Hematopoietic multipotent progenitor cell (in vitro differentiated cells): ENCODE data around the gene HDAC4. TPM values are rescaled to one million over a fixed set of nuclear protein-coding genes. Genes with fewer than 3 reads are reported as not detected.

ENCODE experiments used
- DNase-seq, 3 donors: peaks; one replicate each; pipeline ENCODE4 v3.0.0-alpha.2; 2011 to 2015; ENCODE audit warnings: low read depth in 2 of 3, low spot score in 2 of 3
- total RNA-seq: library from RNA; depleted of rRNA; stranded (reverse); fragments of >200 nt; gene quantifications from one replicate; pipeline ENCODE4 v1.2.3, GENCODE V29; 2012

The HDAC4 gene
- total RNA-seq, 1 donor = 34.2 TPM

GRCh38 chr2:239013678-239013976 is 387.2 kb downstream of the HDAC4 start:
- no peak for DNase-seq

DNA sequence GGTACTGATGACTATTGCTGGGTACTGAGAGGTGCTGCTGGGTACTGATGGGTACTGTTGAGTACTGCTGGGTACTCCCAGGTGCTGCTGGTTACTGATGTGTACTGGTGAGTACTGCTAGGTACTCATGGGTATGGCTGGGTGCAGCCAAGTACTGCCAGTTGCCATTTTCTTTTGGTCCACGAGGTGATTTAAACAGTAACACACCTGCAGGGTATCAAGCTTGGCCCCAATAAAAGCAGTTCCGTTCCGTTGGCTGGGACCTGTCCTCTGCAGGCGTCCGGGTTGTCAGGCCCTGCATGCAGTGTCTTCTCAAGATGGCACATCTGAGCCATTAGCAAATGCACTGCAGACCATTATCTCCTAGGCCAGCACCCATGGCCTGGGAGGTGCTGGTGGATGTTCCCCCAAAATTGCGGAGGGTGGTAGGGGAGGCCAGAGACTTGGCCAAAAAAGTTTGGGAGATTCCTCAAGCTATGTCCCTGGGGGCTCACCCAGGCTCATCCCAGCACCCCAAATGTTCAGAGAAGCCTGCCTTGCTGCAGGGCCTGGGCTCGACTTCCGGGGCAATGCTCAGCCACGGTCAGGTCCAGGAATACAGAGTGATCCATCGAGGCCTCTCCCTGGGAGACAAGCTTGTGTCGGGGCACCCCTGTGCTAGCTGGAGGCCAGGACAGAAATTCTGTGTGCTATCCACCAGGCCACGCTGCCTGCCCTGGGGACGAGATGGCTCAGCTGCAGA is 387.7 kb downstream of the HDAC4 start:
- no peak for DNase-seq

GRCh38 chr2:239012228-239012627 is 388.6 kb downstream of the HDAC4 start:
- no peak for DNase-seq

DNA sequence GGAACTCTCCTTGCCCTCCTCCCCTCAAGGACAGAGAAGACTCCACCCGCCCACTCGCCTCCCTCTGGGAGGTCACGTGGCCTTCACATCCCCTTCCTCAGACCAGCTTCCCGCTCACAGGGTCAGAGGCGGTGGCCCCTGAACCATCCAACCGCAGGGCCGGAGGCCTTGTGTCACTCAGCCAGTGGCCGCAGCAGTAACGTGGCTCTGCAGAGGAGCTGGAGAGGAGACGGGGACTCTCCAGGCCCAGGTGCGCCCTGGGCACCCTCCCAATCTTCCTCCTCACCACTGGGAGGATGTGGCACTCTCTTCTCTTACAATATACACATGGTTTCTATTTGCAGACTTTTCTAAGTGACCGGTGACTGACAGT is 391.2 kb downstream of the HDAC4 start:
- DNase-seq = no peak

GRCh38 chr2:239008677-239009588 is 391.9 kb downstream of the HDAC4 start:
- no peak for DNase-seq

GRCh38 chr2:239008004-239008403 is 392.8 kb downstream of the HDAC4 start:
- DNase-seq = no peak

GRCh38 chr2:239006622-239007285 is 394.1 kb downstream of the HDAC4 start:
- no peak for DNase-seq

- no peak for DNase-seq
These were observed 395.2 kb downstream of the HDAC4 start for GRCh38 chr2:239005586-239005985.

- no peak for DNase-seq
These were observed 396.4 kb downstream of the HDAC4 start for GRCh38 chr2:239004274-239005015.

GRCh38 chr2:239003624-239004273 is 397.1 kb downstream of the HDAC4 start:
- no peak for DNase-seq

DNA sequence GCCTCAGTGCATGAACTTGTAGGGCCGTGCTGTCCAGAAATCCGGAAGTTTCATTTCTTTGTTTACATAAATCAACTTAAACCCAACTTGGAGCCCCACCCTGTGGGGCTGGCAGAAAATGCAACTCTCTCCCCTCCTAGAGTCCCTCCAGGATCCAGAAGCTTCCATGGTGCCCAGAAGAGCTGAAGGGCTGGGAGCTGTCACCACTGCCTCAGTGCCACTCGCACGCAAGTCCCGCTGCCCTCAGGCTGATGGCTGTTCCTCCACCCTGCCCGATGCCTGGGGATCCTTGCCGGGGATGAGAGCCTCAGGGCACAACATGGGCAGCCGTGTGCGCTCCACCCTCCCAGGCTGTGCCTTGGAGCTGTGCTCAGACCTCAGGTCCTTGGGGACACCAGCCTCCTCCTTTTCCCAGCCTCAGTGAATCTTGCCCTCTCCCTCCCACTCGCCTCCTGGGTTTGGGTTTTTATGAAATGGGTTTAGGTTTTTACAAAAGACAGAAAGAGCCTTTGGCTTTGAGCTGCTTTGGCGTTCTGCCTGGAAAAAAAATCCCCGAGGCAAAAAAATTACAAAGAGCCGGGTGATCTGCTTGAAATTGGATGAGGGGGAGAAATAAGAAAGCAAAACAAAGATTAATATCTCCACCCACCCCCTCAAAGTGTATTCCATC is 397.7 kb downstream of the HDAC4 start:
- DNase-seq = no peak

- DNase-seq = no peak
These were observed 398.2 kb downstream of the HDAC4 start for GRCh38 chr2:239002591-239002953.

DNA sequence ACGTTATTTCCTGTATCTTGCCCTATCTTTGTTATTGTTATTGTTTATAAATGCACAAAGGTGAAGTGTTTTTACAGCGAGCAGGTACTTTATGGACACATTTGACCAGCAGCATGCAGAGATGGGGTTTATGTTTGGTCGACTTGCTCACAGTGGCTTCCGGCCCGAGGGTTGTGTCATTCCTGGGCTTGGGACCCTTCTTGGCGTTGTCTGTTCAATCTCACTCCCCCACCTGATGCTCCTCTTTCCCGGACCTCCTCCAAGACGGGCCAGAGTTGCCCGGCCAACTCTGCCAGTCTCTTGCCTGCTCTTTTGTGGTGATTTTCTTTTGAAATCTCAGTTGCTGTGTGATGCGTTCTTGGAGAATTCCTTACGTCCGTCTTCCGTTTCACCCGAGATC is 399.0 kb downstream of the HDAC4 start:
- no peak for DNase-seq

DNA sequence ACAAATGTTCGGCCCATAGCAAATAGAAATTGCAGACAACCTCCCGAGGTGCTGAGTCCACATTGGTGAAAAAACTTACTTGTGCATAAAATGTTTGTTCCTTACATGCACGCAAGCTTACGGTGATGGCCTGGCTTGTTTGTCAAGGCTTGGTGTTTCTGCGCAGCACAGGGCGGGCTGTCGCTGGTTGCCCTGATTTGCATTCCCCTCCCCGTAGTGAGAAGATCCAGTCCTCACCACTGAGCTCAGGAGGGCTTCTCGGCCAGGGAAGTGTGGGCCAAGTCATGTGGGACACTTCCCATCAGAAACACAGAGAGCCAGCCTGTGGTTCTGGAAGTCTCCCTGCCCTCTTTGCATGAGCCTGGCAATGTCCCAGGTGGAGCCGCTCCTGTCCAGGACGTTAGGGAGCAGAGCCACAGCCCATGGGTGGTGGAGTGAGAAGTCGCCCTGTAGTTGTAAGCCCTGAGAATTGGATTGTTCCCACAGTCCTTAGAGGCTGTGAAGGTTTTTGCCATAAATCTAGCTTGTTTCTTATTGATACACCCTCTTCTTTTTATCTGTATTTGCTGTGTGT is 400.2 kb downstream of the HDAC4 start:
- no peak for DNase-seq

DNA sequence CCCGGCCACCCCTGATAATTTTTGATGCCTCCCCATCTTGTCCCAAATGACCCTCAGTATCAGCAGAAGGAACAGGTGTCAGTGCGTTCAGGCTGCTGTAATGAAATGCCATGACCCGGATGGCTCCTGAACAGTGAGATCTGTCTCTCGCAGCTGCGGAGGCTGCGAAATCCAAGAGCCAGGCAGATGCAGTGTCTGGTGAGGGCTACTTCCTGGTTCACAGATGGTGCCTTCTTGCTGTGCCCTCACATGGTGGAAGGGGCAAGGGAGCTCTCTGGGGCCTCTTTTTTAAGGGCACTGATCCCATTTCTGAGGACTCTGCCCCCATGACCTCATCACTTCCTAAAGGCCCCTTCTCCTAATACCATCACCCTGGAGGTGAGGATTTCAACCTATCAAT is 400.7 kb downstream of the HDAC4 start:
- DNase-seq = no peak

DNA sequence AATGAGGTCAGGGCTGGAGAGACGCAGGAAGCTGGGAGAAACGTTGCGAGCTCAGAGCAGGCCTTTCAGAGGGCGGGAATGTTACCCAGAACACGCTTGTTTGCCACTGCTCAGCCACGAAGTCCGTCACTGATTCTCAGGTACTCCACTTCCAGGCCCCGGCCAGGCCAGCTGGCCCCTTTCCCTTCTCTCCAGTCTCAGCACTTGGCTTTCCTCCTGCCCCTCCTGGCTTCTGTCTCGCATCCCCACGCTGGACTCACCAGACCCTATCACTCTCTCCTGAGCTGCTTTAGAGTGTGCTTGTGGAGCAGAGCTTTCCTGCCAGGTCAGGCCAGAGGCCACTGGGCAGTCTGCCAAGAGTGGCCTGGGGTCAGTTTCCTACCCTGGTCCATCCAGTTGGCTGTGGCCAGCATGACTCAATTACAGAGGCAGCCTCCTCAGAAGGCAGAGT is 401.5 kb downstream of the HDAC4 start:
- no peak for DNase-seq

GRCh38 chr2:238998801-238999200 is 402.0 kb downstream of the HDAC4 start:
- DNase-seq = no peak
